Dermis microvascular lymphatic vessel endothelial cell (primary cell): ENCODE data around the gene CA5A. TPM values are rescaled to one million over a fixed set of nuclear protein-coding genes. Genes with fewer than 3 reads are reported as not detected.

ENCODE experiments used
- DNase-seq, 2 donors: peaks; one replicate each; pipeline versions ENCODE4 v3.0.0 to v3.0.0-alpha.2; 2010; ENCODE audit warnings: low read depth in 2 of 2
- total RNA-seq: library from RNA; depleted of rRNA; stranded (reverse); fragments of >200 nt; gene quantifications from 2 replicates; pipeline ENCODE4 v1.2.1, GENCODE V29; 2014

Gene CA5A
- total RNA-seq, 1 donor from 2014 or later = not detected

DNA sequence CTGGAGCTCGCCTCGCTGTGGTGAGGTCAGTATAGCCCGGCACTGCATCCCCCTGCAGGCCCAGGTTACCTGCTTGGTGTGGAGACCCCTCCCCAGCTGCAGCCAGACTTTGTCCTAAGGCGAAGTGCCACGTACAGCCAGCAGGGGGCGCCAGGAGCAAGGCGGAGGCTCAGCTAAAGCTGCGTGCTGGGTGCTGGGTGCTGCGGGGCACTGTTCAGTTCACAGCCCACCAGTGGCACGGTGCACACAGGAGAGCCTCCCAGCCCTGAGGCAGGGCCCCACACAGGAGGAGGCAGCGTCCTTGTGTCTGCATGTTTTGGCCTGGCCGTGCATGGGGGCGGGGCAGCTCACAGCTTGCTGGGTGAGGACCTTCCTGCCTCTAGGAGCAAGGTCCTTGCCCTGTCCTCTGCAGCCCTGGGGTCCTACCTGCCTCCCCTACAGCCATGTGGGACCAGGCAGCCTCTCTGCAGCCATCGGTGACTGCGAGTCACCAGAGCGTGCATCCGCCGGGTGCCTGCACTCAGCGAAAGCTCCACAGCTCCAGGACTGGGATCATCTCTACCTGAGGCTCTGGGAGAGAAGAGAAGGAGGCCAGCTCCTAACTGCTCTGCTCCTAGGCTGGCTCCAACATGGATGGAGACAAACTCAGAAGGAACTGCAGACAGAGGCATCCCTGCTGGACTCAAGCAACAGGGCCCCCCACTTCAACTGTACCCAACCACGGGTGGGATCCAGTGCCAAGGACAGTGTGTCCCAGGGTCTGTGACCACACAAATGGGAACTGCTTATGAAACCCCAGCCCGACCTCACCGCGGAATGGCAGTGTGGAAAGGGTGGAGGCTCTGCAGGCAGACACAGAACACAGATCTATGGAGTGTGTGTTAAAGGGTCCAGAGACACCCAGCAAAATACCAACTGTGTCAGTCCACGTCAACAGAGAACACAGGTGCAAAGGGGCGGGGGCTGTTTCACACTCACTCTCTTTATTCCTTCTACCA lies 86.0 kb downstream of the CA5A start:
- DNase-seq = peak in 1 of 2 donors; percentile 58

DNA sequence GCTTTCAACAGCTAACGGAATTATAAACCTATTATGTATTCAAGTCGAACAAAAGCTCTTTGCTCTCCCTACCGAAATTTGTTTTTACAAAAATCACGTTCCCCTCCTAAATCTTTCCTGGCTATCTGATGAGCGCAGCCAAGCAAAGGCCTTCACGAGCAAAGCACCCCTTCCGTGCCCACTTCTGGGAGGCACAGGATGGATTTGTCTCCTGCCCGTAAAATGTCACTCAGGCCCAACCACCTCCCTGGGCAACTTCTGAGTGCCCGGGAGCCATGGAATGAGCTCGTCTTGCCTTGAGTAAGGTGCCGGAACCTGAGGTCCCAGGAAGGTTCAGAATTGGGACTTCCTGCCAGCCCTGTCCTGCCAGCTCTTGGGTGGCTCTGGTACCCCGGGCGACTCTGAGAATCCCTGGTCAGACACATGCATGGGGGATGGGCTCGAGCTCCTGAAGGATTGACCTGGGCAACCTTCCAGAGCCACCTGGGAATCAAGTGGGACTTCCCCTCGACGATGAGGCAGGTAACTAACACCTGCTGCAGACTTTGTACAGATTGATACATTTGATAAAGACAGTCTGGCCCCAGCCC lies 86.8 kb downstream of the CA5A start:
- no peak for DNase-seq

DNA sequence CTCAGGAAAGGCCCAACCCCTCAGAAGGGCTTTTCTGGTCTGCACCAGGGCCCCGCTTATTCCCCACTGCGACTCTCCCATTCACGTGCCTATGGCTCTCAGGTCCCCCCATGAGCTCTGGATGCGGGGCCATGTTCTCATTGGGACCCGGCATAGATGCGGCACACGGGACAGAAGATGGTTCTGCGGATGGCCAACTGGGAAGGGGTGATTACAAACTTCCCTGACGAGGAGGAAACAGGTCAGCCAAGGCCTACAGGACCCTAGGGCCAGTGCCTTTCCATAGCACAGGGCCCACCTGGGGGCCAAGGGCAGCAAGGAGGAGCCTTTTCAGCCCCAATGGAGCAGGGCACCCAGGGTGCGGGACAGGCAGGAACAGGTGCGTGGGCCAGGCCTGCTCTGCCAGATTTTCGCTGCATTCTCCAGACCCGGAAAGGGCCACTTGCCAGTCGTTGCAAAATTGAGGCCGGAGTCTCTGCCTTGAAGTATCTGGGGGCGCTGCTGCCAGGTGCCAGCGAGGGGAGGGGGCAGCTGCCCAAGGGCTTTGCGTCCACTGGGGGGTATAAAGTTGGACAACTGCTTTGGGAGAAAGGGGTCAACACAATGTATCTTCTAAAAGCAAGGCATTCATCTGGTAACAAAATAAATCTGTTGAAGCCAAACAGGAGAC lies 87.5 kb downstream of the CA5A start:
- DNase-seq = no peak

DNA sequence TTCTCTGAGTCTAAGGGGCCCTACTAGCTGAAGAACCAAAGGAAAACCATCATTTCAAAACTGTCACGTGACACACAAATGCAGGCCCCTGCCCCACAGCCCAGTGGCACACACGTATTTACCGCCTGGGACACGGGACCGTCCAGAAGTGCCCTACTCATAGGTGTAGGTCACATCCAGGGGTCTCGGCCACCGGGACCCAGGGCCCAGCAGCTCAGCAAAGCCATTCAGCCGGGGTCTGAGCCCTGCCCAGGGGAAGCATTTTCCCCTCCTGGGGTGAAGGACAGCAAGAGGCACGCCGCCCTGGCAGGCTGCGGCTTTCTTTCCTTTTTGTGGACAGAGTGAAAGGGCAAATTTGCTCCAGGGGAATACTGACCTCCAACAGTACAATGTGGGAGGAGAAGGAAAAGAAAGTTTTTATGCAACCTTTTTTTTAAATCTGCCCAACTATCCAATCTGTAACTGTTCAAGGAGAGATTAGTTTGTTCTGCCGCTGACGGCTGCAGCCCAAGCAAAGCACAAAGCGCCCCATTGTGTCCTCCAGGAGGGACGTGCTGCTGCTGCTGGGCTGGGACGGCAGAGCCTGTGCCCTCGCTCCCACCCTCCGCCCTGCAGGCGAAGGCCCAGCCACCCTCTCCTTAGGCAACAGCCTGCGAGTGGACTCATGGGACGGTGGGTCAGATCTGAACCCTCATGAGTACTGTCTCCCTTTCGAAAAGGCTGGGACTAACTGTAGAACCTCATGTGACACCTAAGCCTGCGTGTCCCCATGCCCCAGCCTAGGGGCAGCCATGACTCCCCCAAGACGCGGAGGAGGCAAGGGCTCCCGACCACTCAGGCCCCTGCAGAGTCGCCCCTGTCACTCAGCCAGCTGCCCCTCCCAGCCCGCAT lies 88.3 kb downstream of the CA5A start:
- no peak for DNase-seq

DNA sequence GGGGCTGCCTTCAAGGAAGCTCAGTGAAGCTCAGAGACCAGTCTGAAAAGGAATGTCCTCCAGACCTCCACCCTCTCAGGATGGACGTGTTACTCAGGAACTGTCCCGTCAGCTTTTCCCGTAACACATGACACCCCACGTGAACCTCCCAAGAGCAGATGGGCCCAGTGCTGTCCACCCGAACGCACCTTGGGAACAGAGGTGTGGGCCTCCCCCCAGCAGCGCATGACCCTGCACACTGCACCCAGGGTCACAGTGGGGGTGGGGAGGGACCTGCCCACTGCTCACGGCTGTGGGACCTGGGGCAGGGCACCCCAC lies 88.9 kb downstream of the CA5A start:
- DNase-seq = no peak

DNA sequence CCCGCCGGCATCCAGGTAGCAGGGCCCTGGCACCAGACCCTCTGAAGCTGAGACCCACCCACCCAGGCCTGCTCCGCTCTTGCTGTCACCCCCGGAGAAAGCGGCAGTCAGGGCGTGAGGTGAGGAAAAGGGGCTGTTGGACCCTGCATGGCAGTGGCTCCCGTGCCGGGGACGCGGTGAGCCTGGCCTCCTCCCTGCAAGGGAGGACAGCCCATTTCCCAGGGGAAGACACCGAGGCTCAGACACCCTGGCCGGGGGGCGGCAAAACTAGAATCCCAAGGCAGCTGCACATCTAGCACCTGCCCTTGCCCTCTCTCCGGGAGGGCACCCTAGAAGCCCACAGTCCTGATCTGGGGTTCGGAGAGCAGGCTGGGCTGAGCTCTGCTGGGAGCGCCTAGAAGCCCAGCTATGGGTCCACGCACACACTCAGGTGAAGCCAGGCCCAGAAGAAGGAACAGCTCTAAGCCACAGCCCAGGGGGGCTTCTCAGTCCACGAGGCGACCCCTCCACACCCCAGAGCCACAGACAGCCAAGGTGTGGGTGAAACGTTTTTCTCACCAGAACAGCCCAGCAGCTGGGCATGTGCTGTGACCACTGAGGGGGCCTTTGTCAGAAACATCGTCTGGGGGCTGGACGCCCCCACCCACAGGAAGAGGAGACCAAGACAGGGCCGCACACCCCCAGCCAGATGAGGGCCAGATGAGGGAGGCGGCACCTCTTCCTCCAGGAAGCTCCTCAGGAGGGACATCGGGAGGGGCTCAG lies 89.4 kb downstream of the CA5A start:
- DNase-seq = no peak

DNA sequence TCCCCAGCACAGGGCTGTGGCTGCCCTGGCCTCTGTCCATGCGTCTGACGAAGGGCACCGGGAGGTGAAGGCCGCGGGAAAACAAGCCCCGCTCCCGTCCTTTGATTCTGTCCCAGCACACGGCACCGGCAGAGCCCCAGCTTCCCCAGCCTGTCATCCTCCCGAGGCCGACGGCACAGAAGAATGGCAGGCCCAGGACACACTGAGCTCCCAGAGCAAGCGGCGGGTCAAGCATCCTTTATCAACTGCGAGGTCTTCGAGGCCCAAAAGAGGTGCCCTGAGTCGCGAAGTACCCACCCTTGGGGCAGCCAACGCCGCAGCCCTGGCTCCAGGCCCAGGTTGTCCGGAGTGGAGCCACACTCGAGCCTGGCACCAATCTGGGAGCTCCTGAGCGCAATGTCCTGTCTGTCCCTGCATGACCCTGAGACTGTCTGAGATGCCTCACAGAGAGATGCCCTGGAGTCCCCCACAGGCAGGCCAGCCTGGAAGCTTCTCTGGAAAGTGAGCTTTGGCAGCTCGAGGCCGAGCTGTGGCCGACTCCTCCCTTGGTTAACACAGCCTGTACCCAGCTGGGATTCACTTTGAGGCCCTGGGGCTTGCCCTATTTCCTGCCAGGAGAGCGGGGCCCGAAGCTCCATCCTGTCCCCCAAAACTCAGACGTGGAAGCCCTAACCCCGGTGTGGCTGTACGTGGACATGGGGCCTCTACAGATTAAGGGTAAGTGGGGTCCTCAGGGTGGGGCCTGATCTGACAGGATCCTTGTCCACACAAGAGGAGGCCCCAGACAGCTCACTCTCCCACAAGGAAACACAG lies 90.3 kb downstream of the CA5A start:
- no peak for DNase-seq

DNA sequence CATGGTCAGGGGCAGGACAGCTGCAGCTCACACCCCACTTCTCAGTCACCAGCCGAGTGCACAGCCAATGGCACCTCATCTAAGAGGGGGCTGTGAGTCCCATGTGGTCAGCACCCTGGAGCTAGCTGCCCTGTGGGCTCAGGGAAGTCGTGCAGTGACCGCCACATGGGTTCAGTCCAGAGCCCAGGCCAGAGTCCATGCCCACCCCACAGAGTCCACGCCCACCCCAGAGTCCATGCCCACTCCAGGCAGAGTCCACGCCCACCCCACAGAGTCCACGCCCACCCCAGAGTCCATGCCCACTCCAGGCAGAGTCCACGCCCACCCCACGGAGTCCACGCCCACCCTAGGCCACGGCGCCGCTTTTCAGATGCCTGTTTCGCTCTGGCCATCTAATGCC lies 91.1 kb downstream of the CA5A start:
- DNase-seq = no peak

DNA sequence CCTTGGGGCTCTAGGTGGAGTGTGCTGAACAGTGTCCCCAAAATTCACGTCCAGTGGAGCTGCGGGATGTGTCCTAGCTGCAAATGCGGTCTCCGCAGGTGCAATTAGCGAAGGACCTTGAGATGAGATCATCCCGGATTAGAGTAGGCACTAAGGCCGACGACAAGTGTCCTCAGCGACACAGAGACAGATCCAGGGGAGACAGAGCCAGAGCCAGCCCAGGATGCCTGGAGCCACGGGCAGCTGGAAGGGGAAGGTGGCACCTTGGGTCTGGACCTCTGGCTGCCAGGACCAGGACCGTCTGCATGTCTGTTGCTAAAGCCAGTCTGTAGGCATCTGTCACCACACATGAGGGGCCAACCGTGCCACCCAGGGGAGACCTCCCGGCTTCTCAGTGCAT lies 91.5 kb downstream of the CA5A start:
- DNase-seq = no peak

DNA sequence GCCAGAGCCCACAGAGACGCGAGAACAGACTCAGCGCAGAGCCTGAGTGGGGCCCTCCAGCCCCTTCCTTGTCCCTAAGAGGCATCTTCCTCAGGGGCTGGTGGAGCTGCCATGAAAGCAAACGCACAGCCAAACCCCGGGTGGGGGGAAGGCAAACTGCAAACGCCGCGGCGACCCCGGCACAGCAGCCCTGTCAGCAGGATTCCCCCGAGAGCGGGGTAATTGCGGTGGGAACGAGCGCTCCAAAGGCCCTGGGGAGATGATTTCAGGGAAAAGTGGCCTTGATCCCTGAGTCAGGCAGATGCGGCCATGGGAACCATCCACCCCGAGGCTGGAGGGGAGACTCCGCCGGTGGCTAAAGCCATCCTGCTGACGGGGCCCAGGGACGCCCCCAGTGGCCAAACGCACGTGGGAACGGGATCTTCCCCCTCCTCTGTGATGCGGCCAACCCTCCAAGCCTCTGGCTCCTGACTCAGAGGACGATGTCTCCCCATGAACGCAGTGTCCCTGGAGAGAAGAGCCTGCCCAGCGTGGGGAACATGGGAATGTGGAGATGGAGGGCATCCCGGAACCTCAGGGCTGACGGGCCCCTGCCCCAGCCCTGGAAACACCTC lies 92.1 kb downstream of the CA5A start:
- no peak for DNase-seq

DNA sequence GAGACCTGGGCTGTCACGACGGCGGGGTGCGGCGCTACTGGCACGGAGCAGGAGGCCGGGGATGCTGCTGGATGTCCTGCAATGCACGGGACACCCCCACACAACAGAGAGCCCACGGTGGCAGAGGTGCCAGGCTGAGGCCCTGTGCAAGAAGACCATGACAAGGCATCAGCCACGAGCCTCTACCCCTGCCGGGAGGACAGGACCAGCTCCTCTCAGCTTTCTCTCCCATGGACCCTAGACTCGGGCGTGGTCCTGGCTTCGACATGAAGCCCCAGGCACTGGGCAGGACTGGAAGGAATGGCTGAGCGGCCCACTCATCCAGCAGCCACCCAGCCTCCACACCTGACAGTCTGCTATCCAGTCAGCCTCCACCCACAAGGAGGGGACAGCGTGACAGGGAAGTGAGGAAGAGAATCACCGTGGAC lies 92.6 kb downstream of the CA5A start:
- DNase-seq = no peak

DNA sequence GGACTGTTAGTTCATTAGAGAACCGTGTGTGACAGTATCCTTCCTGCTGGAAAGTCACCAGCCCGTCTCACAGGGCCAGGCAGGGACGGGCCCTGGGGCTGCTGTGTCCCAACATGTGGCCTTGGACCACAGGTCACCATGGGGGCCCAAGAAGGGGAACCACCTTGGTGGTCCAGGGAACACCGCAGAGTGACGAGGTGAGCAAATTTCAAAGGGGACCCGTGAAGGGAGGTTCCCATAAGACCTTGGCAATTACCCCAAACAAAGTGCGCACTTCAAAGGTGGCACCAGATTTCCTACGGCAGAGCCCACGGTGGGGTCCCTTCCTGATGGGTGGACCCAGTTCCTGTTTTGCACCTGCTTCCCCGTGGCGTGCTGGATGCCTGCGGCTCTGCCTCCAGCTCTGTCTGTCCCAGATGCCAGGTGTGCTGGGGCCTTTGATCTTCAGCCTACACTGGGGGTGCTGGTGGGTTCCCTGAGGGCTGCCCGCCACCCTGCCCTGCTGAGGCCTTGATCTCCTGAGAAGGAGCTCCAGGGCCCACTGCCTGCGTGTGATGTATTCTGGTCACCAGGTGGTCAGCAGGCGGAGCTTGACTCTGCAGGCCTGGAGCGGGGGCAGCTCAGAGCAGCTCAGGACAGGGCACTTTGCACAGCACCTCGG lies 94.0 kb downstream of the CA5A start:
- no peak for DNase-seq

DNA sequence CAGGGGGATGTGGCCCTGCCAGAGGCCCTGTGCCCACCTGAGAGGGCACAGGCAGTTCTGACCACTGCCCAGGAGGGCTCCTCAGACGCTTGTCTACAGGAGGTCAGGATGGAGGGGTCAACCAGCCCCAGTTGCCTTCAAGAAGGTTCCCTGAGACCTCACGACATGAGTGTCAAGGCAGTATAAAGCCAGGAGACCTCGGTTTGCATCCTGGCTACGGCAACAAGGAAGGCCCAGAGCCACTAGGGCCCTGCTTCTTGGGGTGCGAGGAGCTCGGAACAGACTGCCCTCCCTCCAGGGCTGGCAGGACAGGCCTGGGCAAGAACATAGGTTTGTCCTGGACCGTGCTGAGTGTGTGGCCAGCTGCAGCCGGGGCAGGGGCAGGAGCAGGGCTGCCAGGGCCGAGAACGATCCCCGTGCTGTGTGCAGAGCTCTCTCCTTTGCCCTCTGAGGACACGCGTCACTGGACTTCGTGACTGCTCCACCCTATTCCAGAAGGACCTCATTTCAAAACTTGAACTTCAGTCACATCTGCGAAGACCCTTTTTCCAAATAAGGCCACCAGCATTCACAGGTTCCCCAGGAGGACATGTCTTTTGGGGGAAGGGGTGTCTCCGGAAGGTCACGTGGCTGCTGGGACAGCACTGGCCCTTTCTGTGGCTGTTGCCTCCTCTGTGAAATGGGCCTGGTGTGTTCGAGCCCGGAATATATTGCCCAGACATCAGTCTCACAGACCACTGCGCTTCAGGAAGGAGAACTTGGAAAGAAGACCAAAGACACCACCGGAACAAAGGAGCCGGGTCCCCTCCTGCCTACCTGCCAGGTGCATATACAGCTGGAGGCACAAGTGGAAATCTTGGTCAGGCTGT lies 94.8 kb downstream of the CA5A start:
- DNase-seq = no peak

DNA sequence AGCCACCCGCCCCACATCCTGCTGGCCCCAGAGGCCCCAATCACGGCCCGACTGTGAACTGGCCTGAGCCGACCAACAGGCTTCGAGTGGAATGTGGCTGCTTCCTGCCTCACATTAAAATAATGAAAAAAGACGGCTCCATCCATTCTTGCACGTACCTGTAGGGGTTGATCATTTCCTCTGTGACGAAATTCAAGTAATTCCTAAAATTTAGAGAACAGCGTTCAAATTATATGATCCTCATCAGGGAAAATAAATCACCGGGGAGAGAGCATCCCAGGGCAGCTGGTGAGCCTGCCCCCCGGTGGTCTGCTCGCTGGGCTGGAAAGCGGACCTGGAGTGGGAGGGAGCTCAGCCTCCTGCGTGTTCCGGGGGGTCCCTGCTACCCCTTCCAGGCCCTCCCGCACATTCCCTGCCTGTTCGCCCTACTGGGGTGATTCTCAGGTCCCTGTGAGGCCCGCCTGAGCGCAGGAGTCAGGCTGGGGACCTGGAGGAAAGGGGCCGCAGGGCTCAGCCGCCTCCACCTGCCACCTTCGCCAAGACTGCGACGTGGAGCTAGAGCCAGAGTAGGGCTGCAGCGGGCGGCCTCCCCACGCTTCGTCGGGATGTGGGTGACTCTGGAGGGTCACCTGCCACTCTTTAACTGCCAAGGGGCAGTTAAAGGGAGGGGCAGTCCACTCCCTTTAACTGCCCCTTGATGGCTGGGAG lies 95.9 kb downstream of the CA5A start:
- DNase-seq = peak in 1 of 2 donors; percentile 44

DNA sequence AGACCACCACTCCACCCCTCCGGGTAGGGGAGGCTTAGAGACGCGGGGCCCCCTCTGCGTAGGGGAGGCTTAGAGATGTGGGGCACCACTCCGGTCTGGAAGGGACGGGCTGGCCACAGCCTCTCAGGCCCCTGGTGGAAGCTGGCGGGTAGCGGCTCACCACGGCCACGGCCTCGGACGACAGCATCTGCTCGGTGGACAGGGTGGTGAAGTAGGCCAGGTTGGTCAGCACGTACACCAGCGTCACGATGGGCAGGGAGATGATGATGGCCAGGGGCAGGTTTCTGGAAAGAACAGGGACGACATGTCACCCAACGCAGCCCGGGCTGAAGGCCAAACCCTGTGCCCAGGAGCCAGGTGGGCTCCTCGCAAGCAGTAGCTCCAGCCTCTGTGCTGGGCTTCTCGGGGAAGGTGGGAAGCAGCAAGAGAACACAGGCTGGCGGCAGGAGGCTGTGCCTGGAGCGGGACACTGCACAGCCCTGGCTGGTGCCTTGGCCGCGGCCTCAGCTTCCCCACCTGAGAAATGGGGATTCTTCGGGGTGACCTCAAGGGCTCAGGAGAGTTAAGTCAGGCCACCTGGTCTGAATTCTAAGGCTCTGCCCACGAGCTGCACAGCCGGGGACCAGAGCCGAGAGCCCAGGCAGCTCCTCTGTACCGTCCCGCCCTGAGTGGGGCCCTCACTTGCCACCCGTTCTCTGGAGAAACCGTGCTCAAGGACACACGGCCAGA lies 96.6 kb downstream of the CA5A start:
- no peak for DNase-seq
